GM18951 (cell line): ENCODE data around the gene ZNF487.
A peak's percentile ranks its signal among the peaks of the same experiment; 100 is the strongest.
"Not testable (repeated sequence)": the region's sequence is repeated elsewhere in the genome, so short reads cannot be mapped to it uniquely, and the experiment has no call there.

Experiments used
- POLR2A ChIP-seq: IDR thresholded peaks from 4 replicates; pipeline ENCODE4 v1.6.1; 2011; ENCODE audit warnings: mild to moderate bottlenecking; ENCODE audit not compliant: insufficient read length, insufficient read depth; ENCODE audit errors: extremely low read depth
- in situ Hi-C: fragments of 300-500 bp; cut with MboI; formaldehyde crosslinking; loops from one replicate; pipeline ENCODE4 v1.12.0; 2022; ENCODE audit warnings: low sequenced_read_pairs, mixed read lengths, inconsistent platforms; ENCODE audit not compliant: unreplicated experiment

The ZNF487 gene

DNA sequence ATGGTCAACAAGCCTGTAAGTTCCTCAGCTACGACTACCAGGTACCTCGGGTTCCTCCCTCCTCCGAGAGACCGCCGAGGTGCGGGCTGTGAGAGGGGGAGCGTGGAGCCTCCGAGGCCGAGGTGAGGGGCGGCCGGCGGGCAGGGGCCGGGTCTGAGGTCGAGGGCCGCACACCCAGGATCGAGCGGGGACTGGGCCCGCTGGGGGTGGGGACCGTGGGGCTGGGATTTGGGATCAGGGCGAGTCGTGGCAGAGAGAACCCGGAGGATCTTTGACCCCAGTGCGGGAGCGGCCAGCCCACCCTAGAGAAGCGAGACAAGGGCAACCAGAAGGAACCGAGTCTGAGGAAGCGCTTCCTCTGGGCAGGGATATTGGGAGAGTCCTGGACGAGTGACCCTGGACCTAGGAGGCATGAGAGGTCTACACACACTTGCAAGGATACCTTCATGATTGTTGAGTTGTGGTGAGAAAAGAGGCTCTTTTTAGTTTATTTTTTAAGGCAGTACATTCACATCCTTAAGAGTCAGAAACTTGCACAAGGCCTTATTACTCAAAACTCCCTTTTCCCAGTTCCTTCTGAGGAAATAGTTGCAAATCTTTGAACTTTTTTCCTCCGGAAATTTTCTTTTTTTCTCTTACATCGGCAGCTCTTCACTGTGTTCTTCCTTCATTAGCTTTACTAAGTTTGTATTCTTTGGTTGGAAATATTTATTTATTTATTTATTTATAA lies 395 bp downstream of the ZNF487 start:
- TF ChIP-seq POLR2A = no peak
- in situ Hi-C loops = no loop called here

DNA sequence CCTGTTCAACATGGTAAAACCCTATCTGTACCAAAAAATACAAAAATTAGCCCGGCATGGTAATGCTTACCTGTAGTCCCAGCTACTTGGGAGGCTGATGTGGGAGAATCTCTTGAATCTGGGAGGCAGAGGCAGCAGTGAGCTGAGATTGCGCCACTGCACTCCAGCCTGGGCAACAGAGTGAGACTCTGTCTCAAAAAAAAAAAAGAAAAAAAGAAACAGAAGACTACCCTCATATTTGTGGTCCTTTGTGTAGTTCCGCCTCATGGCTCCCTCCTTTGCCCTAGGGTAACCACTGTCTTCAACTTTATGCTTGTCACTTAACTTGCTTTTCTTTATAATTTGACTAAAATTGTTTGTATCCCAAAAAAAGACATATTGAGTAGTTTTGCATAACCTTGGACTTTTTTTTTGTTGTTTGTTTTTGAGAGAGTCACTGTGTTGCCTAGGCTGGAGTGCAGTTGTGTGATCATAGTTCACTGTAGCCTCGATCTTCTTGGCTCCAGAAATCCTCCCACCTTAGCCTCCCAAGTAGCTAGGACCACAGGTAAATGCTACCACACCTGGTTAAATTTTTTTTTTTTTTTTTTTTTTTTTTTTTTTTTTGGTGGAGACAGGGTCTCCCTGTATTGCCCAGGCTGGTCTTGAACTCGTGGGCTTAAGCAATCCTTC lies 3.7 kb downstream of the ZNF487 start:
- in situ Hi-C loops = no loop called here
- no peak for TF ChIP-seq POLR2A

DNA sequence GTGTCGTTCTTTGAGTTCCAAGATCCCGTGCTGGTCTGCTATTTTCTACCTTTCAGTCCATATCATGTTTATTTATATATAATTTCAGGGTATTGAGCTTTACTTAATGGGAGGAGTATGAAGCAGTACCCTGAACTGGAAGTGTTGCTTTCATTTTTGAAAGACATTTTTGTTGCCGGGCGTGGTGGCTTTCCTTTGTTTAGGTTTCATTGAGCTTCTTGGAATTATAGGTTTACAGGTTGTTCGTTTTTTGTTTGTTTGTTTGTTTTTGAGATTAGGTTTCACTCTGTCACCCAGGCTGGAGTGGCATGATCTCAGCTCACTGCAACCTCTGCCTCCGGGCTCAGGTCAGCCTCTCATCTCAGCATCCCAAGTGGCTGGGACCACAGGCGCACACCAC lies 7.4 kb downstream of the ZNF487 start:
- no peak for TF ChIP-seq POLR2A

DNA sequence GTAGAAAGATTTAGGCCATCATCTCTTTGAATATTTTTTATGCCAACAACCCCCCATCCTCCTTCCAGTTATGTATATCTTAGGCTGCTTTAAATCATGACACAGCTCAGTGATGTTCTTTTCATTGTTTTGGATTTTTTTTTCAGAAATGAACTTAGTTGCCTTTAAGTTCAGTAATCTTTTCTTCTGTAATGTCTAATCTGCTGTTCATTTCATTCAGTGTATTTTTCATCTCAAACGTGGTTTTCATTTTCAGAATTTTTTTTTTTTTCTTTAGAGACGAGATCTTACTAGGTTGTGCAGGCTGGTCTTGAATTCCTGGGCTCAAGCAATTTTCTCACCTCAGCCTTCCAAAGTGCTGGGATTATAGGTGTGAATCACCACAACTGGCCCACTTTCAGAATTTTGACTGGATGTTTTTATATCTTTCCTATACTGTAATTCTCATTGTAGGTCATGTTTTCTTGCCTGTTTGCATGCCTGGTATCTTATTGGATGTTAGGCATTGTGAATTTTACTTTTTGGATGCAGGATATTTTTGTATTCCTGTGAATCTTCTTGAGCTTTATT lies 8.1 kb downstream of the ZNF487 start:
- in situ Hi-C loops = no loop called here
- no peak for TF ChIP-seq POLR2A

More for the DNA sequence above, 7.4 kb downstream of the ZNF487 start:
- in situ Hi-C loops = no loop called here

DNA sequence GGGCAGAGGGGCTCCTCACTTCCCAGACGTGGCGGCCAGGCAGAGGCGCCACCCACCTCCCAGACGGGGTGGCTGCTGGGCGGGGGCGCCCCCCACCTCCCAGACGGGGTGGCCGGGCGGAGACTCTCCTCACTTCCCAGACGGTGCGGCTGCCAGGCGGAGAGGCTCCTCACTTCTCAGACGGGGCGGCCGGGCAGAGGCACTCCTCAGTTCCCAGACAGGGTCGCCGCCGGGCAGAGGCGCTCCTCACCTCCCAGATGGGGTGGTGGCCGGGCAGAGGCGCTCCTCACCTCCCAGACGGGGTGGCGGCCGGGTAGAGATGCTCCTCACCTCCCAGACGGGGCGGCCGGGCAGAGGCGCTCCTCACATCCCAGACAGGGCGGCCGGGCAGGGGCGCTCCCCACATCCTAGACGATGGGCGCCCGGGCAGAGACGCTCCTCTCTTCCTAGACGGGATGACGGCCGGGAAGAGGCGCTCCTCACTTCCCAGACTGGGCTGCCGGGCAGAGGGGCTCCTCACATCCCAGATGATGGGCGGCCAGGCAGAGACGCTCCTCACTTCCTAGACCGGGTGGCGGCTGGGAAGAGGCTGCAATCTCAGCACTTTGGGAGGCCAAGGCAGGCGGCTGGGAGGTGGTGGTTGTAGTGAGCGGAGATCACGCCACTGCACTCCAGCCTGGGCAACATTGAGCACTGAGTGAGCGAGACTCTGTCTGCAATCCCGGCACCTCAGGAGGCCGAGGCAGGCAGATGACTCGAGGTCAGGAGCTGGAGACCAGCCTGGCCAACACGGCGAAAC lies 9.5 kb downstream of the ZNF487 start:
- in situ Hi-C loops = not testable (repeated sequence)

DNA sequence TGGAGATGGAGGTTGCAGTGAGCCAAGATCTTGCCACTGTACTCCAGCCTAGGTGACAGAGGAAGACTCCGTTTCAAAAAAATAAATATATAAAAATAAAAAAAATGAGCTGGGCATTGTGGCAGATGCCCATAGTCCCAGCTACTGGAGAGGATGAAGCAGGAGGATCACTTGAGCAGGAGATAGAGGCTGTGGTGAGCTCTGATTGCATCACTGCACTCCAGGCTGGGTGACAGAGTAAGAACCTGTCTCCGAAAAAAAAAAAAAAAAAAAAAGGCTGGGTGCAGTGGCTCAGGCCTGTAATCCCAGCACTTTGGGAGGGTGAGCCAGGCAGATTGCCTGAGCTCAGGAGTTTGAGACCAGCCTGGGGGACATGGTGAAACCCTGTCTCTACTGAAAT lies 11.8 kb downstream of the ZNF487 start:
- in situ Hi-C loops = no loop called here
- TF ChIP-seq POLR2A = no peak

DNA sequence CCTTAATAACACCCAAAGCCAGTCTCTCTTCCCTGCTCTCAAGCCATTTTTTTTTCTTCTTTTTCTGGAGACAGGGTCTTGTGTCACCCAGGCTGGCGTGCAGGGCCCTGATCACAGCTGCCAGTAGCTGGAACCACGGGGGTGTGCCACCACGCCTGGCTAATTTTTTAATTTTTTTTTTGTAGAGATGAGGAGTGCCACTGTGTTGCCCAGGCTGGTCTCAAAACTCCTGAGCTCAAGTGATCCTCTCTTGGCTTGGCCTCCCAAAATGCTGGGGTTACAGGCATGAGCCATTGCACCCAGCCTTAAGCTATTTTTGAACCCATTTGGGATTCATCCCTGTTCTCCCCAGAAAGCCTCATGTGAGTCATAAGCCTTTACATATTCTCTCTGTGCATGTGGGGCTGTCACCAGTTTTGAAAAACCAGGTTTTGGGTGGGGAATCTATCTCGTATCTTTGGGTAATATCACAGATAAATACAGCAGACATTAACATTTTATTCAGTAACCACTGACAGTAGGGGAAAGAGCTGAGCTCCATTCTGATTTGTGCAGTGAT lies 15.5 kb downstream of the ZNF487 start:
- in situ Hi-C loops = no loop called here
- TF ChIP-seq POLR2A = peak; percentile 1

DNA sequence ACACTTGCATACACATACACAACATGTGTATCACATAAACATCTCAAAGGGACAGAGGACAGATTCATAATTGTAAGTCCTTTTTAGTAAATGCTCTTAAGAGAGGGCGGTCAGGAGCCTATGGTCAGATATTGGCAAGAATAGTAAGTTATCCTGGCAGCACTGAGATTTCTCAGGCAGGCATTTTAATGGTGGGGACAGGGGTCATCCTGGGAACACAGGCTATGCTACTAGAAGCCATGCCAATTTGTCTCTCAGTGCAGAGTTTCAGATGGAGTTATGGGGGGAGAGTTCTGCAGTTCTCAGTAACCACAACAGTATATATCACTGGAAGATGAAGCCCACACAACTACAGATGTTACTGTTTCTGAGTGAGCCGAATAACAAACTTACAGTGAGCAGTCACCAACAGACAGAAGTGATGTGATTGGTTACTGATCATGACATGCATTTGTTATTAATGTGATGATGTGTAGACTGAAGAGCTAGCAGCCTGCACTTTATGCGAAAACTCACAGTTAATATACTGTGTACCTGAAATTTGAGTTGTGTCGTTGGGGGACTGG lies 16.4 kb downstream of the ZNF487 start:
- in situ Hi-C loops = no loop called here
- peak; percentile 12 for TF ChIP-seq POLR2A

DNA sequence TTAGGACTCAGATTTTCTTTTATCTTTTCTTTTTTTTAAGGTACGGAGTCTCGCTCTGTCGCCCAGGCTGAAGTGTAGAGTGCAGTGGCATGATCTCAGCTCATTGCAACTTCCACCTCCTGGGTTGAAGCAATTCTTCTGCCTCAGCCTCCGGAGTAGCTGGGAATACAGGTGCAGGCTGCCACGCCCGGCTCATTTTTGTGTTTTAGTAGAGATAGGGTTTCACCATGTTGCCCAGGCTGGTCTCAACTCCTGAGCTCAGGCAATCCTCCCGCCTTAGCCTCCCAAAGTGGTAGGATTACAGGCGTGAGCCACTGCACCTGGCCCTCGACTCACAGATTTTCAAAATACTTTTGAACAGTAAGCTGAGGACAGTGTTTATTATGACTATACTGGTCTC lies 17.1 kb downstream of the ZNF487 start:
- in situ Hi-C loops = not testable (repeated sequence)

DNA sequence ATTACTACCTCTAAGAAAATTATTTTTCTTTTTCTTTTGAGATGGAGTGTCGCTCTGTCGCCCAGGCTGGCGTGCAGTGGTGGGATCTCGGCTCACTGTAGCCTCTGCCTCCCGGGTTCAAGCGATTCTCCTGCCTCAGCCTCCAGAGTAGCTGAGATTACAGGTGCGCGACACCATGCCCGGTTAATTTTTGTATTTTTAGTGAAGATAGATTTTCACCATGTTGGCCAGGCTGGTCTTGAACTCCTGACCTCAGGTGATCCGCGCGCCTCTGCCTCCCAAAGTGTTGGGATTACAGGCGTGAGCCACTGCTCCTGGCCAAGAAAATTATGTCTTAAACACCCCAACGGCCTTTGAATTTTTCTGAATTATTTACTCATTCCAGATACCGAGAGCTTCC lies 19.6 kb downstream of the ZNF487 start:
- in situ Hi-C loops = not testable (repeated sequence)

DNA sequence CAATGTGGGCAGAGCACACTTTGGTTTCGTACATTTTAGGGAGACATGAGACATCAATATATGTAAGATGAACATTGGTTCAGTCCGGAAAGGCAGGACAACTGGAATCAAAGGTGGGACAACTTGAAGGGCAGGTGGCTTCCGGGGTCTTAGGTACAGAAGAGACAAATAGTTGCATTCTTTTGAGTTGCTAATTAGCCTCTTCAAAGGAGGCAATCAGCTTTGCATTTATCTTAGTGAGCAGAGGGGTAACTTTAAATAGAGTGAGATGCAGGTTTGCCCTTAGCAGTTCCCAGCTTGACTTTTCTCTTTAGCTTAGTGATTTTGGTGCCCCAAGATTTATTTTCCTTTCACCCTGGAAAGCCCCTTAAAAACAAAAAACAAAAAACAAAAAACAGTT lies 21.3 kb downstream of the ZNF487 start:
- no peak for TF ChIP-seq POLR2A
- in situ Hi-C loops = no loop called here

DNA sequence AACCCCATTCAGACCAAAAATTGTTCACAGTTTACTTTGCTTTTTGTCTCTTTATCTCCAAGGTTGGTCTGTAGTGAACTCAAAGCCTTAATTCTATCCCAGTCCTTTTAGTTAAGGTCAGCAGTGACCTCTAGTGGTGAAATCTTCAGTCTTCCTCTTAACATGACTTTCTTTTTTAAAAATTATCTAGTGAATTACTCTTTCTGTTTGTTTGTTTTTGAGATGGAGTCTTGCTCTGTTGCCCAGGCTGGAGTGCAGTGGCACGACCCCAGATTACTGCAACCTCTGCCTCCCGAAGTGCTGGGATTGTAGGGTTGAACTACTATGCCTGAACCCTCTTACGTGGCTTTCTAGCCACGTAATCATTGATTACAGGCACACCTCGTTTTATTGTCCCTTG lies 25.0 kb downstream of the ZNF487 start:
- in situ Hi-C loops = no loop called here
- TF ChIP-seq POLR2A = no peak

DNA sequence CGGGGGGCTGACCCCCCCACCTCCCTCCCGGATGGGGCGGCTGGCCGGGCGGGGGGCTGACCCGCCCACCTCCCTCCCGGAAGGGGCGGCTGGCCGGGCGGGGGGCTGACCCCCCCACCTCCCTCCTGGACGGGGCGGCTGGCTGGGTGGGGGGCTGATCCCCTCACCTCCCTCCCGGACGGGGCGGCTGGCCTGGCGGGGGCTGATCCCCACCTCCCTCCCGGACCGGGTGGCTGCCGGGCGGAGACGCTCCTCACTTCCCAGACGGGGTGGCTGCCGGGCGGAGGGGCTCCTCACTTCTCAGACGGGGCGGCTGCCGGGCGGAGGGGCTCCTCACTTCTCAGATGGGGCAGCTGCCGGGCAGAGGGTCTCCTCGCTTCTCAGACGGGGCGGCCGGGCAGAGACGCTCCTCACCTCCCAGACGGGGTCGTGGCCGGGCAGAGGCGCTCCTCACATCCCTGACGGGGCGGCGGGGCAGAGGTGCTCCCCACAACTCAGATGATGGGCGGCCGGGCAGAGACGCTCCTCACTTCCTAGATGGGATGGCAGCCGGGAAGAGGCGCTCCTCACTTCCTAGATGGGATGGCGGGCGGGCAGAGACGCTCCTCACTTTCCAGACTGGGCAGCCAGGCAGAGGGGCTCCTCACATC lies 28.3 kb downstream of the ZNF487 start:
- in situ Hi-C loops = not testable (repeated sequence)

DNA sequence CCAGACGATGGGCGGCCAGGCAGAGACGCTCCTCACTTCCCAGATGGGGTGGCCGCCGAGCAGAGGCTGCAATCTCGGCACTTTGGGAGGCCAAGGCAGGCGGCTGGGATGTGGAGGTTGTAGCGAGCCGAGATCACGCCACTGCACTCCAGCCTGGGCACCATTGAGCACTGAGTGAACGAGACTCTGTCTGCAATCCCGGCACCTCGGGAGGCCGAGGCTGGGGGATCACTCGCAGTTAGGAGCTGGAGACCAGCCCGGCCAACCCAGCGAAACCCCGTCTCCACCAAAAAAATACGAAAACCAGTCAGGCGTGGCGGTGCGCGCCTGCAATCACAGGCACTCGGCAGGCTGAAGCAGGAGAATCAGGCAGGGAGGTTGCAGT lies 28.8 kb downstream of the ZNF487 start:
- in situ Hi-C loops = not testable (repeated sequence)
